Cardiac septum (tissue), 1 donor: ENCODE data around the gene PEX1. TPM values are rescaled to one million over a fixed set of nuclear protein-coding genes. Genes with fewer than 3 reads are reported as not detected.
"Not testable (repeated sequence)": the region's sequence is repeated elsewhere in the genome, so short reads cannot be mapped to it uniquely, and the experiment has no call there.

Experiments
- DNase-seq: peaks from one replicate; pipeline ENCODE4 v3.0.0-alpha.2; 2020; ENCODE audit warnings: low spot score
- intact Hi-C: fragments of 100-400 bp; cut with DNase I; formaldehyde crosslinking; loops from one replicate; pipeline ENCODE4 v1.14.0; 2022
- total RNA-seq: library from RNA; stranded (reverse); fragmentation: NEBNext Ultra II Directional; extraction: Animal tissue kit (Norgen Biotek cat#: 25700); gene quantifications from one replicate; pipeline ENCODE4 v1.2.1, GENCODE V29; 2021
- donor health status: DM: no; HTN: no; CAD: no.

PEX1 gene
- total RNA-seq, 1 donor from 2014 or later, result 13.9 TPM

GRCh38 chr7:92468589-92468988 lies 59.7 kb downstream of the PEX1 start:
- intact Hi-C loops, DNase-seq: not testable (repeated sequence)

- intact Hi-C loops, result no loop called here
- DNase-seq, result no peak
Measured at GRCh38 chr7:92466682-92467081, 61.6 kb downstream of the PEX1 start.

- intact Hi-C loops, result no loop called here
Measured at GRCh38 chr7:92464515-92464914, 63.8 kb downstream of the PEX1 start.

GRCh38 chr7:92462560-92462959 lies 65.8 kb downstream of the PEX1 start:
- DNase-seq, result no peak
- intact Hi-C loops, result no loop called here

More at GRCh38 chr7:92464515-92464914, 63.8 kb downstream of the PEX1 start:
- no peak for DNase-seq

GRCh38 chr7:92461027-92462003 lies 67.0 kb downstream of the PEX1 start:
- intact Hi-C loops, result no loop called here
- no peak for DNase-seq

- no peak for DNase-seq
- intact Hi-C loops, result no loop called here
Measured at GRCh38 chr7:92460510-92460909, 67.8 kb downstream of the PEX1 start.

GRCh38 chr7:92460109-92460508 lies 68.2 kb downstream of the PEX1 start:
- DNase-seq, result no peak
- intact Hi-C loops, result no loop called here

GRCh38 chr7:92456236-92456635 lies 72.1 kb downstream of the PEX1 start:
- DNase-seq, result no peak
- intact Hi-C loops, result no loop called here

GRCh38 chr7:92451645-92452044 lies 76.7 kb downstream of the PEX1 start:
- intact Hi-C loops, result no loop called here
- no peak for DNase-seq

GRCh38 chr7:92448205-92448747 lies 80.0 kb downstream of the PEX1 start:
- intact Hi-C loops, result loop anchor here (5.0 kb wide), 3 partner anchors 201 to 566 kb away; partner anchors contain the start of genes ANKIB1, KRIT1, LRRD1 and MTERF1
- DNase-seq, result no peak

GRCh38 chr7:92447345-92448204 lies 80.7 kb downstream of the PEX1 start, which contains the start of gene GATAD1:
Gene GATAD1 (plus strand): TSS chr7:92447482. CDS start chr7:92447730, 248 bp downstream.
- intact Hi-C loops, result loop anchor here (5.0 kb wide), 3 partner anchors 200 to 565 kb away; partner anchors contain the start of genes ANKIB1, KRIT1, LRRD1 and MTERF1
- DNase-seq, result peak; percentile 96

- no peak for DNase-seq
- intact Hi-C loops, result loop anchor here (1.0 to 5.0 kb wide), 4 partner anchors 22 to 565 kb away; partner anchors contain the start of genes ANKIB1, KRIT1, LRRD1 and MTERF1
Measured at GRCh38 chr7:92446869-92447344, 81.4 kb downstream of the PEX1 start.

- intact Hi-C loops, result not testable (repeated sequence)
Measured at GRCh38 chr7:92442720-92443119, 85.6 kb downstream of the PEX1 start.

GRCh38 chr7:92437956-92438491 lies 90.3 kb downstream of the PEX1 start:
- intact Hi-C loops, result no loop called here
- DNase-seq, result no peak

More at GRCh38 chr7:92442720-92443119, 85.6 kb downstream of the PEX1 start:
- DNase-seq, result not testable (repeated sequence)

Other genes starting within 250 kb of the PEX1 start
- 16.7 TPM for gene GATAD1, start 81.0 kb downstream of the PEX1 start, total RNA-seq
- gene ERVW-1, start 50.6 kb downstream of the PEX1 start, total RNA-seq, result not detected
- gene RBM48, start 275 bp upstream of the PEX1 start, total RNA-seq, result 9.7 TPM
- 11.9 TPM for gene FAM133B, start 61.9 kb upstream of the PEX1 start, total RNA-seq